SK-N-SH (cell line): ENCODE data around the gene C3orf22. TPM values are rescaled to one million over a fixed set of nuclear protein-coding genes. Genes with fewer than 3 reads are reported as not detected.

Experiments used
- CTCF ChIA-PET: fragments of 300-600, 350-600 bp; formaldehyde crosslinking; extraction: SDS; loops from one replicate; lab custom pipeline; 2021; lab: Yijun Ruan, JAX
- POLR2A ChIA-PET: fragments of 350-600 bp; sonication (Branson Sonifier 250); formaldehyde crosslinking; extraction: SDS; loops from one replicate; lab custom pipeline; 2020; ENCODE audit warnings: antibody characterized with exemption, inconsistent platforms; lab: Yijun Ruan, JAX
- DNase-seq: peaks from one replicate; pipeline ENCODE4 v3.0.0; 2012
- H2AFZ ChIP-seq: fragments of 200-600 bp; sonication (generic); 2 replicates; pipeline ENCODE4 v1.8.1; 2016; ENCODE audit warnings: antibody characterized with exemption, mild to moderate bottlenecking, low read depth
- H3F3A ChIP-seq: fragments of 200-600 bp; sonication (generic); replicated peaks from 2 replicates; pipeline ENCODE3; 2016; ENCODE audit warnings: antibody characterized with exemption, mild to moderate bottlenecking; ENCODE audit not compliant: insufficient read depth
- H3K27ac ChIP-seq, 2 experiments: fragments of 200-500 bp in 1 of 2; fragments of 200-600 bp in 1 of 2; sonication (Bioruptor generic) in 1 of 2; sonication (generic), shearing (Covaris generic) in 1 of 2; 2 replicates each; pipeline versions ENCODE4 v1.5.1 to v1.6.1; 2014 to 2016; ENCODE audit warnings: low read depth in 2 of 2, inconsistent platforms in 1 of 2, low read length in 1 of 2, mild to moderate bottlenecking in 1 of 2, mixed read lengths in 1 of 2
- H3K27me3 ChIP-seq: fragments of 200-600 bp; sonication (generic), shearing (Covaris generic); 2 replicates; pipeline ENCODE4 v1.6.1; 2016; ENCODE audit warnings: mixed run types; ENCODE audit not compliant: insufficient read depth
- H3K36me3 ChIP-seq, 2 experiments: fragments of 200-500 bp in 1 of 2; fragments of 200-600 bp in 1 of 2; sonication (Bioruptor generic) in 1 of 2; sonication (generic) in 1 of 2; replicated peaks in 1 of 2; 2 replicates each; pipeline versions ENCODE3 to v1.5.1; 2014 to 2016; ENCODE audit warnings: low read length in 1 of 2, mild to moderate bottlenecking in 1 of 2; ENCODE audit not compliant: insufficient read depth in 2 of 2, control insufficient read depth in 1 of 2
- H3K4me1 ChIP-seq, 2 experiments: fragments of 200-500 bp in 1 of 2; fragments of 200-600 bp in 1 of 2; sonication (Bioruptor generic) in 1 of 2; sonication (generic), shearing (Covaris generic) in 1 of 2; 2 replicates each; pipeline versions ENCODE4 v1.5.1 to v1.6.1; 2014 to 2016; ENCODE audit warnings: low read depth in 1 of 2, low read length in 1 of 2, mixed run types in 1 of 2; ENCODE audit not compliant: insufficient read depth in 2 of 2, control insufficient read depth in 1 of 2
- H3K4me2 ChIP-seq: fragments of 200-600 bp; sonication (generic), shearing (Covaris generic); 2 replicates; pipeline ENCODE4 v1.6.1; 2017; ENCODE audit warnings: mixed run types
- H3K4me3 ChIP-seq, 2 experiments: fragments of 200-500 bp in 1 of 2; fragments of 200-600 bp in 1 of 2; sonication (Bioruptor generic) in 1 of 2; sonication (generic), shearing (Covaris generic) in 1 of 2; 2 replicates each; pipeline versions ENCODE4 v1.5.1 to v1.8.1; 2014 to 2016; ENCODE audit warnings: low read depth in 2 of 2, inconsistent platforms in 1 of 2, low read length in 1 of 2, mild to moderate bottlenecking in 1 of 2, mixed read lengths in 1 of 2, moderate library complexity in 1 of 2
- H3K79me2 ChIP-seq: fragments of 200-600 bp; sonication (generic); 2 replicates; pipeline ENCODE4 v1.8.1; 2017; ENCODE audit warnings: mild to moderate bottlenecking; ENCODE audit not compliant: insufficient read depth
- H3K9ac ChIP-seq: fragments of 200-600 bp; sonication (generic); 2 replicates; pipeline ENCODE4 v1.6.1; 2017; ENCODE audit warnings: mixed run types
- H3K9me2 ChIP-seq: fragments of 200-600 bp; sonication (generic); 2 replicates; pipeline ENCODE4 v1.6.1; 2017; ENCODE audit warnings: mixed run types
- H3K9me3 ChIP-seq: fragments of 200-600 bp; sonication (generic); 2 replicates; pipeline ENCODE4 v1.6.1; 2017; ENCODE audit warnings: mixed run types, mild to moderate bottlenecking, moderate library complexity
- H4K20me1 ChIP-seq: fragments of 200-600 bp; sonication (generic); 2 replicates; pipeline ENCODE4 v1.6.1; 2017; ENCODE audit warnings: mild to moderate bottlenecking, mixed run types; ENCODE audit not compliant: insufficient read depth
- ELF1 ChIP-seq: IDR thresholded peaks from 2 replicates; pipeline ENCODE4 v1.4.0; 2012
- FOSL2 ChIP-seq: IDR thresholded peaks from 2 replicates; pipeline ENCODE4 v1.4.0; 2012; ENCODE audit warnings: low read depth, mild to moderate bottlenecking, moderate library complexity, borderline replicate concordance
- GABPA ChIP-seq: IDR thresholded peaks from 2 replicates; pipeline ENCODE4 v1.4.0; 2012; ENCODE audit warnings: low read depth, mild to moderate bottlenecking
- GATA2 ChIP-seq: sonication (generic); formaldehyde crosslinking; IDR thresholded peaks from 2 replicates; pipeline ENCODE4 v1.5.0; 2020; ENCODE audit warnings: mild to moderate bottlenecking, missing genetic modification reagents
- JUND ChIP-seq: IDR thresholded peaks from 2 replicates; pipeline ENCODE4 v1.4.0; 2012
- MXI1 ChIP-seq: IDR thresholded peaks from 2 replicates; pipeline ENCODE4 v1.6.1; 2012; ENCODE audit warnings: mild to moderate bottlenecking, low read depth, low read length, improper control_type of control experiment
- NFIC ChIP-seq: IDR thresholded peaks from 2 replicates; pipeline ENCODE4 v1.4.0; 2012; ENCODE audit warnings: borderline replicate concordance
- RCOR1 ChIP-seq: fragments of 150-350 bp; IDR thresholded peaks from 2 replicates; pipeline ENCODE4 v1.6.1; 2017; ENCODE audit warnings: antibody characterized with exemption, low read length
- RFX5 ChIP-seq: IDR thresholded peaks from 2 replicates; pipeline ENCODE4 v1.6.1; 2012; ENCODE audit warnings: mild to moderate bottlenecking, improper control_type of control experiment, low read length
- RXRA ChIP-seq: IDR thresholded peaks from 2 replicates; pipeline ENCODE4 v1.4.0; 2012; ENCODE audit warnings: low read depth, mild to moderate bottlenecking, borderline replicate concordance
- TAF1 ChIP-seq: IDR thresholded peaks from 2 replicates; pipeline ENCODE4 v1.6.1; 2012; ENCODE audit warnings: low read depth, mild to moderate bottlenecking, low read length, moderate library complexity, borderline replicate concordance
- TCF12 ChIP-seq: IDR thresholded peaks from 2 replicates; pipeline ENCODE4 v1.4.0; 2012
- TEAD4 ChIP-seq: IDR thresholded peaks from 2 replicates; pipeline ENCODE4 v1.4.0; 2012; ENCODE audit warnings: mild to moderate bottlenecking, borderline replicate concordance; ENCODE audit not compliant: insufficient read depth
- WGBS: methylation state at CpG from one replicate; pipeline ENCODE4 v1.1.6; 2017; ENCODE audit warnings: low lambda C conversion rate; 5-methylcytosine and 5-hydroxymethylcytosine counted together
- polyA plus RNA-seq, 3 experiments: library from polyadenylated mRNA; depleted of rRNA; stranded (reverse); fragments of >200 nt; gene quantifications; 2 replicates each; pipeline ENCODE4 v1.2.3, GENCODE V29; 2012
- TF ChIP-seq, protein P1 (sequence below): IDR thresholded peaks from 2 replicates; pipeline ENCODE4 v1.4.0; 2012; ENCODE audit warnings: low read depth, borderline replicate concordance
- TF ChIP-seq, protein P2 (sequence below): IDR thresholded peaks from 2 replicates; pipeline ENCODE4 v1.4.0; 2012; ENCODE audit warnings: low read depth
- TF ChIP-seq, protein P3 (sequence below): IDR thresholded peaks from 2 replicates; pipeline ENCODE4 v1.6.1; 2012; ENCODE audit warnings: mild to moderate bottlenecking, low read depth, low read length, moderate library complexity
- TF ChIP-seq, protein P4 (sequence below): IDR thresholded peaks from 2 replicates; pipeline ENCODE4 v1.4.0; 2012; ENCODE audit warnings: low read depth, borderline replicate concordance
- TF ChIP-seq, protein P5 (sequence below): IDR thresholded peaks from 2 replicates; pipeline ENCODE4; 2012

The C3orf22 gene
- polyA plus RNA-seq, 1 of the 3 experiments (the other 2 are of a cell fraction) = not detected

DNA sequence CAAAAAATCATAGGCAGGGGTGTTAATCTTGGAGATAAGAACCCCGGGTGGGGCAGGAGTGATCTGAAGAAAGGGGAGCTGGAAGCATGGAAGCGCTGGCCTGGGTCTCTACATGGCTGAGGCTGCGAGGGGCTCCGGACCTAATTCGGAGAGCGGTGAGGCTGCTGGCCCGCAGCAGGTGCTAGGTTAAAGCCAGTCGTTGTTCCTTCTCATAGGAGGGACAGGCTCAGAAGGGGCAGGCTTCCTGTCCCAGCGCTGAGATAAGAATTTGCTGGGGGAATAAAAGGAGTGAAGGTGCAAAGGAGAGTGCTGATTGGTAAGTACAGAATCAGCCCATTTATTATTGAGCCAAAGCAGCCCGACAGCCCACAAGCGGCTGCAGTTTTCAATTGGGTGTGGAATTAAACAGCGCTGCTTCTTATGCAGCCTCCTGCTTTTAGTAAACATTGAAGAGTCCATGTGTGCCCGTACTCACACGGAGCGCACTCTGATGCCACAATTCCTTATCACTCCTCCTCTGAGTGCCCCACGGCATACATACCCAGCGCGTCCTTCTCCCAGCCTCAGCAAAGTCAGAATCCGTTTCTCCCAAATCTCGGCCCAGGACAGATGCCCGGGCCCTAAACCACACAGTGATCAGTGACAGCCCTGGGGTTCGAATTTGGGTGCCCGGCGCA lies 17.6 kb downstream of the C3orf22 start:
- 67% methylated on average over 20 of the region's 24 CpGs for WGBS
- H3K27ac ChIP-seq = no peak overlapping the region
- no peaks in the 10 kb centered on the region for H3K9me3 ChIP-seq
- CTCF ChIA-PET = no interaction called here
- no peaks in the 10 kb centered on the region for H3K79me2 ChIP-seq
- no peak overlapping the region for H3K9ac ChIP-seq
- peaks cover 6 to 10% of the 10 kb centered on the region in 2 experiments; a peak in 2 of 4 replicates for H3K4me1 ChIP-seq
- H3F3A ChIP-seq = peaks cover 8% of the 10 kb centered on the region
- H3K27me3 ChIP-seq = no peaks in the 10 kb centered on the region
- H3K9me2 ChIP-seq = no peaks in the 10 kb centered on the region
- TF ChIP-seq MXI1 = no peak
- TF ChIP-seq TAF1 = no peak
- TF ChIP-seq, protein P1, sequence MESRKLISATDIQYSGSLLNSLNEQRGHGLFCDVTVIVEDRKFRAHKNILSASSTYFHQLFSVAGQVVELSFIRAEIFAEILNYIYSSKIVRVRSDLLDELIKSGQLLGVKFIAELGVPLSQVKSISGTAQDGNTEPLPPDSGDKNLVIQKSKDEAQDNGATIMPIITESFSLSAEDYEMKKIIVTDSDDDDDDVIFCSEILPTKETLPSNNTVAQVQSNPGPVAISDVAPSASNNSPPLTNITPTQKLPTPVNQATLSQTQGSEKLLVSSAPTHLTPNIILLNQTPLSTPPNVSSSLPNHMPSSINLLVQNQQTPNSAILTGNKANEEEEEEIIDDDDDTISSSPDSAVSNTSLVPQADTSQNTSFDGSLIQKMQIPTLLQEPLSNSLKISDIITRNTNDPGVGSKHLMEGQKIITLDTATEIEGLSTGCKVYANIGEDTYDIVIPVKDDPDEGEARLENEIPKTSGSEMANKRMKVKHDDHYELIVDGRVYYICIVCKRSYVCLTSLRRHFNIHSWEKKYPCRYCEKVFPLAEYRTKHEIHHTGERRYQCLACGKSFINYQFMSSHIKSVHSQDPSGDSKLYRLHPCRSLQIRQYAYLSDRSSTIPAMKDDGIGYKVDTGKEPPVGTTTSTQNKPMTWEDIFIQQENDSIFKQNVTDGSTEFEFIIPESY = no peak
- TF ChIP-seq RCOR1 = no peak
- TF ChIP-seq NFIC = no peak
- TF ChIP-seq, protein P2, sequence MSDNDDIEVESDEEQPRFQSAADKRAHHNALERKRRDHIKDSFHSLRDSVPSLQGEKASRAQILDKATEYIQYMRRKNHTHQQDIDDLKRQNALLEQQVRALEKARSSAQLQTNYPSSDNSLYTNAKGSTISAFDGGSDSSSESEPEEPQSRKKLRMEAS = no peak
- TF ChIP-seq, all 33 proteins: peak for 0
- POLR2A ChIA-PET = no interaction called here
- Histone ChIP-seq H3K36me3 (no peaks in the 10 kb centered on the region), H4K20me1 (no peaks in the 10 kb centered on the region), H3K4me3 (no peak overlapping the region), H2AFZ (peak overlapping the region; percentile 18; the same call in 1 of the 2 replicates), H3K4me2 (0 out of 2 replicates have a peak overlapping the region, but pooled peaks have one; percentile 8)
- peak; percentile 41 for DNase-seq

DNA sequence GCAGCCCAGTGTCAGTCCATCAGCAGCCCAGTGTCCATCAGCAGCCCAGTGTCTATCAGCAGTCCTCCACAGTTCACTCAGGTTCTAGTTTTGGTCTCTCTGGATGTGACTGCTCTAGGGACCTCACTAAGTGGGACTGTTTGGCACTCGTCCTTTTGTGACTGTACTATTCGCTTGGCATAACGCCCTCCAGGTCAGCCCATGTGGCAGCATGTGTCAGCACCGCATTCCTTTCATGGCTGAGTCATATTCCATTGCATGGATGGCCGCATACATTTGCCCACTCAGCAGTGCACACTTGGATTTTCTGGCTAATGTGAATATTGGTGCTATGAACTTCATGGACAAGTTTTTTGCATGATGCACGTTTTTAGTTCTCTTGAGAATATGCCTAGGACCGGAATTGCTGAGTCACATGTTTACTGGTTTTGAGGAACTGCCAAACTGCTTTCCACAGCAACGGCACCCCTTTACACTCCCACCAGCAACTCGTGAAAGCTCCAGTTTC lies 18.3 kb downstream of the C3orf22 start:
- Histone ChIP-seq H3K79me2 (no peaks in the 10 kb centered on the region), H3K9me3 (no peaks in the 10 kb centered on the region), H2AFZ (peak overlapping the region; percentile 18; the same call in 1 of the 2 replicates), H3K9ac (no peak overlapping the region), H3F3A (peaks cover 8% of the 10 kb centered on the region), H3K27me3 (no peaks in the 10 kb centered on the region; the same call in 1 of the 2 replicates), H4K20me1 (no peaks in the 10 kb centered on the region), H3K27ac (no peak overlapping the region), H3K4me3 (no peak overlapping the region), H3K4me1 (peaks cover 6 to 10% of the 10 kb centered on the region in 2 experiments; a peak in 2 of 4 replicates), H3K9me2 (no peaks in the 10 kb centered on the region), H3K36me3 (no peaks in the 10 kb centered on the region), H3K4me2 (0 out of 2 replicates have a peak overlapping the region, but pooled peaks have one; percentile 8)
- 29% methylated on average over 8 of the region's 9 CpGs for WGBS
- peak; percentile 17 for DNase-seq
- CTCF ChIA-PET = no interaction called here
- POLR2A ChIA-PET = no interaction called here
- TF ChIP-seq MXI1 (no peak), RXRA (no peak), FOSL2 (peak; percentile 92), RFX5 (no peak), NFIC (peak; percentile 89), TCF12 (peak; percentile 71), GABPA (no peak), ELF1 (no peak), TEAD4 (0 out of 2 replicates have a peak, but pooled peaks have one; percentile 58), GATA2 (no peak), JUND (no peak; the same call in 1 of the 2 replicates)
- TF ChIP-seq, protein P3, sequence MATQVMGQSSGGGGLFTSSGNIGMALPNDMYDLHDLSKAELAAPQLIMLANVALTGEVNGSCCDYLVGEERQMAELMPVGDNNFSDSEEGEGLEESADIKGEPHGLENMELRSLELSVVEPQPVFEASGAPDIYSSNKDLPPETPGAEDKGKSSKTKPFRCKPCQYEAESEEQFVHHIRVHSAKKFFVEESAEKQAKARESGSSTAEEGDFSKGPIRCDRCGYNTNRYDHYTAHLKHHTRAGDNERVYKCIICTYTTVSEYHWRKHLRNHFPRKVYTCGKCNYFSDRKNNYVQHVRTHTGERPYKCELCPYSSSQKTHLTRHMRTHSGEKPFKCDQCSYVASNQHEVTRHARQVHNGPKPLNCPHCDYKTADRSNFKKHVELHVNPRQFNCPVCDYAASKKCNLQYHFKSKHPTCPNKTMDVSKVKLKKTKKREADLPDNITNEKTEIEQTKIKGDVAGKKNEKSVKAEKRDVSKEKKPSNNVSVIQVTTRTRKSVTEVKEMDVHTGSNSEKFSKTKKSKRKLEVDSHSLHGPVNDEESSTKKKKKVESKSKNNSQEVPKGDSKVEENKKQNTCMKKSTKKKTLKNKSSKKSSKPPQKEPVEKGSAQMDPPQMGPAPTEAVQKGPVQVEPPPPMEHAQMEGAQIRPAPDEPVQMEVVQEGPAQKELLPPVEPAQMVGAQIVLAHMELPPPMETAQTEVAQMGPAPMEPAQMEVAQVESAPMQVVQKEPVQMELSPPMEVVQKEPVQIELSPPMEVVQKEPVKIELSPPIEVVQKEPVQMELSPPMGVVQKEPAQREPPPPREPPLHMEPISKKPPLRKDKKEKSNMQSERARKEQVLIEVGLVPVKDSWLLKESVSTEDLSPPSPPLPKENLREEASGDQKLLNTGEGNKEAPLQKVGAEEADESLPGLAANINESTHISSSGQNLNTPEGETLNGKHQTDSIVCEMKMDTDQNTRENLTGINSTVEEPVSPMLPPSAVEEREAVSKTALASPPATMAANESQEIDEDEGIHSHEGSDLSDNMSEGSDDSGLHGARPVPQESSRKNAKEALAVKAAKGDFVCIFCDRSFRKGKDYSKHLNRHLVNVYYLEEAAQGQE = no peak
- TF ChIP-seq, protein P2 = peak; percentile 65
- TF ChIP-seq, protein P4, sequence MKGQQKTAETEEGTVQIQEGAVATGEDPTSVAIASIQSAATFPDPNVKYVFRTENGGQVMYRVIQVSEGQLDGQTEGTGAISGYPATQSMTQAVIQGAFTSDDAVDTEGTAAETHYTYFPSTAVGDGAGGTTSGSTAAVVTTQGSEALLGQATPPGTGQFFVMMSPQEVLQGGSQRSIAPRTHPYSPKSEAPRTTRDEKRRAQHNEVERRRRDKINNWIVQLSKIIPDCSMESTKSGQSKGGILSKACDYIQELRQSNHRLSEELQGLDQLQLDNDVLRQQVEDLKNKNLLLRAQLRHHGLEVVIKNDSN = peak; percentile 41; the same call in 1 of the 2 replicates
- TF ChIP-seq, protein P5, sequence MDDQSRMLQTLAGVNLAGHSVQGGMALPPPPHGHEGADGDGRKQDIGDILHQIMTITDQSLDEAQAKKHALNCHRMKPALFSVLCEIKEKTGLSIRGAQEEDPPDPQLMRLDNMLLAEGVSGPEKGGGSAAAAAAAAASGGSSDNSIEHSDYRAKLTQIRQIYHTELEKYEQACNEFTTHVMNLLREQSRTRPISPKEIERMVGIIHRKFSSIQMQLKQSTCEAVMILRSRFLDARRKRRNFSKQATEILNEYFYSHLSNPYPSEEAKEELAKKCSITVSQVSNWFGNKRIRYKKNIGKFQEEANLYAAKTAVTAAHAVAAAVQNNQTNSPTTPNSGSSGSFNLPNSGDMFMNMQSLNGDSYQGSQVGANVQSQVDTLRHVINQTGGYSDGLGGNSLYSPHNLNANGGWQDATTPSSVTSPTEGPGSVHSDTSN = peak; percentile 67; the same call in 1 of the 2 replicates
